Thyroid gland (tissue), 4 donors: ENCODE data around the gene NDST1.

Experiments
- CTCF ChIP-seq, 6 experiments: fragments of 200-600 bp in 3 of 6; fragments of 450-650 bp in 3 of 6; sonication (generic) in 3 of 6; IDR thresholded peaks; one replicate each; pipeline ENCODE4 v1.5.1; 2016 to 2019; ENCODE audit warnings: antibody characterized with exemption in 6 of 6, mild to moderate bottlenecking in 2 of 6, inconsistent platforms in 1 of 6, moderate library complexity in 1 of 6
- POLR2A ChIP-seq, 2 donors: fragments of 450-650 bp; IDR thresholded peaks; one replicate each; pipeline ENCODE4 v1.6.1; 2017; ENCODE audit warnings: antibody characterized with exemption in 2 of 2, mild to moderate bottlenecking in 2 of 2, moderate library complexity in 1 of 2

GRCh38 chr5:150548123-150548522 is 40.2 kb downstream of the NDST1 start:
- TF ChIP-seq POLR2A (IDR thresholded peaks at IDR 0.05) (no peak), CTCF (IDR thresholded peaks at IDR 0.05) (no peak)
